GM18502 (cell line): Measurements from ENCODE around the gene DCPS.
"Not testable (repeated sequence)": the region's sequence is repeated elsewhere in the genome, so short reads cannot be mapped to it uniquely, and the experiment has no call there.

Source experiments
- ATAC-seq: cut with Tn5 transposase; IDR thresholded peaks from one replicate; pipeline ENCODE4 v1.9.1; 2021; ENCODE audit warnings: mild to moderate bottlenecking; ENCODE audit not compliant: unreplicated experiment, poor library complexity

The DCPS gene

DNA sequence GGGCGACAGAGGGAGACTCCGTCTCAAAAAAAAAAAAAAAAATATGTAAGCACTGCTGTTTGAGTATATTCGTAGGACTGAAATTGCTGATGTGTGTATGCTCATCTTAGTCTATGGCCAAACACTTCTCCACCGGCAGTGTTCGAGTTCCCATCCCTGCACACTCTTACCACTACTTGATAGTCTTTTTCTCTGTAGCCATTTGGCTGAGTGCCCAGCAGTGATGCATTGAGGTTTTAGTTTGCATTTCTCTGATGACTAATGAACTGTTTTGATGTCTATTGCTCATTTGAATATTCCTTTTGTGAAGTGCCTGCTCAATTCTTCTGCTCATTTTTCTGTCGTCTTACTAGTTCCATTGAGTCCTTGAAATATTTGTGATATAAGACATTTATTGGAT, 19.0 kb upstream of the DCPS start:
- peak; percentile 50 for ATAC-seq

DNA sequence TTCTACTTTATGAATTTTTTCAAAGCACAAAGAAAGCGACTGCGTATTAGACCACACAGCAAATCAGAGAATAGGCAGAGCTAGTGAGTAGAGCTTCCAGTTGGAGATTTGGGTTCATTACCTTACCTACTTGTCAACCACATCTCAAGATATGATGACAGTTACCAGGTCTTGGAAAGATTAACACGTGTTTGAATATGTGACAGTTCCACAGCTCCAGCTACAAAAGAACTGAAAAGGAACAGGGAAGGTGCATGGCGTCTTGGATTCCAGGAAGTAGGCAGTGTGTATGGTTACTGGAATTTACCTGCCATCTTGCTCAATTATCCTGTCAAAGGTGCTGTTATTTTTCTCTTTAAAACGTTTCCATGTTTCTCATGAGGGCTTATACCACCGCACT, 15.6 kb upstream of the DCPS start:
- ATAC-seq, result no peak

- ATAC-seq, result no peak
These were observed 13.0 kb upstream of the DCPS start for GRCh38 chr11:126290887-126291286.

GRCh38 chr11:126293726-126294125, 10.1 kb upstream of the DCPS start:
- ATAC-seq, result no peak

- ATAC-seq, result no peak
These were observed 6.9 kb upstream of the DCPS start for GRCh38 chr11:126297004-126297403.

- peak; percentile 39 for ATAC-seq
These were observed 706 bp downstream of the DCPS start for GRCh38 chr11:126304457-126305075.

DNA sequence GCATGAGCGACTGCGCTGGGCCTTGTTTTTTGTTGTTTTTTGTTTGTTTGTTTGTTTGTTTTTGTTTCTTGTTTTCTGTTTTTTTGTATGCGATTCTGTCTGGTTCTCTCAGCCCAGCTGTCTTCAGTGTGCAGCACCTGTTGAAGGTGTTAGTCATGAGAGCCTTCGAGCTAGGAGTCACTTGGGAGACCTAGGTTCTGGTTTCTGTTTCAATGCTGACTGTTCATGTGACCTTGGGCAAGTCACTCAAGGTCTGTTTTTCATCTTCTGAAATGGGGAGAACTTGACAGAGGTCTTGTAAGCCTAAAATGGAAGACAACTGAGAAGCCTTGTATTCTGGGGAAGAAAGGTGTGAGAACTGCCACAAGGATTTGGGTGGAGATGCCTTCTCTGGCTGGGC, 1.8 kb downstream of the DCPS start:
- ATAC-seq, result peak; percentile 60

DNA sequence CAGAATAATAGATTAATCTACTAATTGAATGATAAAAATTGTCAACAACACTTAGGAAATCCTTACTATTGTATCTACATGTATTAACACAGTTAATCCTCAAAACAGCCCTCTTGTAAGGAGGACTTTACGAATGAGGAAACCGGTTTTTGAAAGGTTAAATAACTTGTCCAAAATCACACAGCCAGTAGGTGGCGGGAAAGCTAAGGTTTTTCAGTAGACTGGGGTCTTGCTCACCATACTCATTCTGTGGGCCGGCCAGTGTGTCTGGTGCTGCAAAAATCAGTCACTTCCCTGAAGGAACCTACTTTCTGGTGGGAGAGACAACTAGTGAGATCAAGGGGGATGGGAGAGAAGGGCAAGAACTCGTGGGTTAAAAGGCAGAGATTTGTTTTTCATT, 3.8 kb downstream of the DCPS start:
- ATAC-seq, result no peak

DNA sequence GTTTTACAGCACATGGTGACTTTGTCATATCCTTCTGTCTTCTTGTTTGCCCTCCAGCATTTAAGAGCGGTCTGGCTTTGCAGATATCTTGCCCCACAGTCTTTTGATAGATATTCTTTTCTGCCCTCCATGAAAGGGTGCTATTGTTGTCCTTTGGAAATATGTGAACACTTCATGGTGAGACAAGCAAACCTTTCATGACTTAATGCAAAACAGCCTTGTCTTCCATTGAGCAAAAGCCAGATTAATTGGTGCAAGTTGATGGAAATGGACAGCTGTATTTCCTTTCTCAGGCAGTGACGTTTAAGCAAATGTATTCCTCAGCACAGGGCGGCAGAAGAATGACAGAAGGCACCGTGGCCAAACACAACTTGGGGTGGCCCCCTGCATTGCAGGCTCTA, 4.4 kb downstream of the DCPS start:
- ATAC-seq, result no peak

DNA sequence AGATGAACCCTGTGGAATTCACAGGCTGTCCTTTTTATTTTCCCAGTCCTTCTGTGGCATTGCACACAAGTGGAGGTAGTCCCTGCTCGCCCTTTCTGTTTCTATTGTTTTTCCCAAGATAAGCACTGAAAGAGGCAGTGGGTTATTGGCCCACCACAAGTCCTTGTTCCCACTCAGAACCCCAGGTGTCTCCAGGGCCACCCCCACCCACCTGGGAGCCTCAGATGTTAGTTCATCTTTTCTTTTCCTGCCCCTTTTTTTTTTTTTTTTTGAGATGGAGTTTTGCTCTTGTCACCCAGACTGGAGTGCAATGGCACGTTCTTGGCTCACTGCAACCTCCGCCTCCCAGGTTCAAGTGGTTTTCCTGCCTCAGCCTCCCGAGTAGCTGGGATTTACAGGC, 4.9 kb downstream of the DCPS start:
- ATAC-seq, result not testable (repeated sequence)

- ATAC-seq, result no peak
These were observed 6.5 kb downstream of the DCPS start for GRCh38 chr11:126310200-126310991.

- no peak for ATAC-seq
These were observed 7.1 kb downstream of the DCPS start for GRCh38 chr11:126310992-126311310.

DNA sequence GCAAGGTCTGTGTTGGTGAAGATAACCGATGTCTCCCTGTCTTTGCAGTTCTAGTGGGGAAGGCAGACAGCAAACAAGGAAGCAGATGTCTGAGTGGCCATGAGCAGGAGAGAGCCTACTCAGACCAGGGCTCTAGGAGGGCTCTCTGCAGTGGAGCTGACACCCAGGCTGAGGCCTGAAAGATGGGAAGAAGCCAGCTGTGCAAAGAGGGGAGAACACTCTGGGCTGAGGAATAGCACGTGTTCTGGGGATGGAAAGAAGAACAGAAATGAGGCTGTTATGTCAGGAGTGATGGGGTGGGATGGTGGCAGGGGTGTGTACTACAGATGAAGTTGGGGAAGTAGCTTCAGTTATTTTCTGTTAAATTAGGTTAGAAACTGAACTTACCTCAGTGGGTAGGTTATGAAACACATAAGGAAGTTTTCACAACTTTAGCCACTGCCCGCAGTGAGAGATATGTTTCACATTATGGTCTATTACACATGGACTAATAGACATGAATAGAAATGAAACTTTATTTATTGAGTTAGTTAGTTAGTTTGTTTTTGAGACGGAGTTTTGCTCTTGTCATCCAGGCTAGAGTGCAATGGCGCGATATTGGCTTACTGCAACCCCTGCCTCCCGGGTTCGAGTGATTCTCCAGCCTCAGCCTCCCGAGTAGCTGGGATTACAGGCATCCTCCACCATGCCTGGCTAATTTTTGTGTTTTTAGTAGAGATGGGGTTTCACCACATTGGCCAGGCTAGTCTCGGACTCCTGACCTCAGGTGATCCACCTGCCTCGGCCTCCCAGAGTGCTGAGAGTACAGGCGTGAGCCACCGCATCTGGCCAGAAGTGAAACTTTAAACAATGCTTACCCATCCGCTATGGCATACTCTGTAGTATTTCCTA, 7.8 kb downstream of the DCPS start:
- ATAC-seq, result peak; percentile 80

DNA sequence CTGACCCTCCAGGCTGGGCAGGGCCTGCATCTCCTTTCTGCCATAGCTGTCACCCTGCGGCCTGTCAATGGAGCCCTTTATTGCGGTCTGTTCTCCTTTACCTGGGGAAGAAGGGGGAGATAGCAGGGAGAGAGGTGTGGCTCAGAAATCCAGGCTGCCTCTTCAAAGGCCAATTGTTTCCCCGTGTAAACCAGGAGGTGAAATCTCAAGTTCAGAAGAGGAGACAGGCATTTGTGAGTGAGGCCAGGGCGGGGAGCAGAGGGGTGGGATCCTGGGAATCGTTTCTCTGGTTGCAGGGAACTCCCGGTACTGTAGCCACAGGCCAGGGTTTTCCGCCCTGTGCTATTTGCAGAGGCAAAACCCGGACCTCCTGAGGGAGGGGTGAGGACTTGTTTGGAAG, 9.1 kb downstream of the DCPS start:
- no peak for ATAC-seq

GRCh38 chr11:126313826-126314225, 10.0 kb downstream of the DCPS start:
- ATAC-seq, result no peak

DNA sequence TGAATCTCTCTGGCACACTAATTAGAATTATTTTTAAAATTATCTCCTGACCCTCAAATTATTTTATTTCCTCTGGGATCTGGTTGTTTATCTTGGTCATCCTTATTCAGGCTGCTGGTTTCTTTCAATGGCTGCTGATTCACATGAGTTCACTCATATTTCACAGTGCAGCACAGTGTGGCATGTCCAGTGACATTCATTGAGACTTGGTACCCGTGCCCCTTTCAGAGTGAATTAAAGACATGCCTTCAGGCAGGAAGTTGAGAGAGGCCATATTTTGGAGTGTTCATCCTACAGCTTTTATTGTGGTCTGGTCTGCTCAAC, 13.5 kb downstream of the DCPS start:
- no peak for ATAC-seq

GRCh38 chr11:126317756-126318573, 14.1 kb downstream of the DCPS start:
- peak; percentile 50 for ATAC-seq

- ATAC-seq, result peak; percentile 85
These were observed 14.9 kb downstream of the DCPS start for GRCh38 chr11:126318574-126319373.

DNA sequence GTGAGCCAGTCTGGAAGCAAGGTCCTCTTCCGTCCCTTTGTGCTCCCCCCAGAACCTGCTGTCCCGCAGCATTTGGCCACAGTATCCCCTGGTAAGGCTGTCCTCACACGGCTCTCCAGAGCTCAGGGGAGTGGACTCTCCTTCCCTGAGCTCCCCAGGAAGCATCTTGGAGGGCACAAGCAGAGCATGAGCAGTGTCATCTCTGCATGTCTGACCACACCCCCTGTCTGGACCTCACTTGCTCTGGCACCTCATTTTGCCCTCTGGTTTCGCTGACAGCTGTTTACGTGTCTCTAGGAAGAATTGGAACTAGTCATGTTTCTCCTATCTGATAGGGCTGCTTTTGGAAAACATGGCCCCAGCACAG, 15.5 kb downstream of the DCPS start:
- no peak for ATAC-seq

DNA sequence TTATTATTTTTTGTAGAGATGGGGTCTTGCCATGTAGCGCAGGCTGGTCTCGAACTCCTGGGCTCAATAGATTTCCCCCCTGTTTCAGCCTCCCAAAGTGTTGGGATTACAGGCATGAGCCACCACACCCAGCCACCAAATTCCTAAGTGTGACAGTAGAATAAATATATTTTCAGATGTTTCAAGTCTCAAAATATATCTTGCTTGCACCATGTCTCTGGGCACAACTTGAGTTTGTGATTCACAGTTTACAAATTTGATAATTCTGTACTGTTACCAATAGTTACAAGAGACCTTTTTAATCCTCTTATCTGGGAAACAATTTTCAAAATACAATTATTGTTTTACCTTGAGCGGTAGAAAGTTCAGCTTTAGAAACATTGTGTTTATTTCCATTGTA, 19.1 kb downstream of the DCPS start:
- no peak for ATAC-seq
